Fibroblast of lung (primary cell): ENCODE data around the gene TTC33. TPM values are rescaled to one million over a fixed set of nuclear protein-coding genes. Genes with fewer than 3 reads are reported as not detected.

ENCODE experiments used
- DNase-seq, 2 donors: peaks; one replicate each; pipeline versions ENCODE4 v3.0.0 to v3.0.0-alpha.2; 2010; ENCODE audit warnings: low read depth in 2 of 2
- H2AFZ ChIP-seq: 2 replicates; pipeline ENCODE4 v1.5.1; 2012; ENCODE audit warnings: low read length, control low read depth, inconsistent platforms
- H3K27ac ChIP-seq: 2 replicates; pipeline ENCODE4 v1.5.1; 2011; ENCODE audit warnings: low read length, control low read depth; ENCODE audit not compliant: insufficient read depth
- H3K27me3 ChIP-seq: 2 replicates; pipeline ENCODE4 v1.5.1; 2011; ENCODE audit warnings: mild to moderate bottlenecking, low read length; ENCODE audit not compliant: control insufficient read depth, insufficient read depth
- H3K36me3 ChIP-seq: 2 replicates; pipeline ENCODE4 v1.5.1; 2011; ENCODE audit warnings: low read length; ENCODE audit not compliant: control insufficient read depth, insufficient read depth
- H3K4me1 ChIP-seq: 2 replicates; pipeline ENCODE4 v1.5.1; 2011; ENCODE audit warnings: low read length; ENCODE audit not compliant: control insufficient read depth, insufficient read depth; ENCODE audit errors: extremely low read depth
- H3K4me2 ChIP-seq: 2 replicates; pipeline ENCODE4 v1.5.1; 2011; ENCODE audit warnings: low read length, control low read depth; ENCODE audit not compliant: insufficient read depth; ENCODE audit errors: extremely low read depth
- H3K4me3 ChIP-seq, 4 experiments: fragments of 200-600 bp in 1 of 4; sonication (generic) in 1 of 4; replicated peaks in 1 of 4; 2 replicates each; pipeline ENCODE4 v1.5.1; 2011 to 2016; ENCODE audit warnings: low read length in 4 of 4, low read depth in 3 of 4, mild to moderate bottlenecking in 3 of 4, control low read depth in 2 of 4, inconsistent platforms in 1 of 4, mixed read lengths in 1 of 4; ENCODE audit not compliant: insufficient read depth in 1 of 4; ENCODE audit errors: control extremely low read depth in 1 of 4
- H3K79me2 ChIP-seq: 2 replicates; pipeline ENCODE4 v1.5.1; 2012; ENCODE audit warnings: mild to moderate bottlenecking, low read length, inconsistent platforms; ENCODE audit not compliant: control insufficient read depth, insufficient read depth
- H3K9ac ChIP-seq: 2 replicates; pipeline ENCODE4 v1.5.1; 2011; ENCODE audit warnings: mild to moderate bottlenecking, low read length, control low read depth; ENCODE audit not compliant: insufficient read depth
- H3K9me3 ChIP-seq: 2 replicates; pipeline ENCODE4 v1.5.1; 2012; ENCODE audit warnings: low read depth, low read length; ENCODE audit not compliant: control insufficient read depth, insufficient read depth
- H4K20me1 ChIP-seq: 2 replicates; pipeline ENCODE4 v1.5.1; 2011; ENCODE audit warnings: low read length; ENCODE audit not compliant: control insufficient read depth, insufficient read depth; ENCODE audit errors: extremely low read depth
- EZH2 ChIP-seq: IDR thresholded peaks from 2 replicates; pipeline ENCODE4 v1.5.1; 2012; ENCODE audit warnings: low read length, control low read depth, mild to moderate bottlenecking; ENCODE audit errors: missing control alignments
- polyA plus RNA-seq, 2 donors: library from polyadenylated mRNA; depleted of rRNA in 1 of 2; stranded (reverse) in 1 of 2; unstranded in 1 of 2; fragments of >200 nt; gene quantifications; 2 replicates each; pipeline ENCODE4 v1.2.1, GENCODE V29; 2011 to 2012; ENCODE audit warnings: missing spikeins in 1 of 2
- total RNA-seq: library from RNA; depleted of rRNA; stranded (reverse); fragments of >200 nt; gene quantifications from 2 replicates; pipeline ENCODE4 v1.2.1, GENCODE V29; 2014
- TF ChIP-seq, protein P1 (sequence below), 2 donors: IDR thresholded peaks in 1 of 2; conservative IDR thresholded peaks in 1 of 2; 1 replicate in 1 of 2; 2 replicates in 1 of 2; pipeline ENCODE4 v1.5.1; 2011 to 2012; ENCODE audit warnings: low read length in 2 of 2, control low read depth in 1 of 2, inconsistent platforms in 1 of 2, low read depth in 1 of 2, mild to moderate bottlenecking in 1 of 2

TTC33 gene
- total and polyA plus RNA-seq, 2 donors (not counting 1 experiment from before 2014, with no cell fraction given) = 8.7 to 16.3 TPM

DNA sequence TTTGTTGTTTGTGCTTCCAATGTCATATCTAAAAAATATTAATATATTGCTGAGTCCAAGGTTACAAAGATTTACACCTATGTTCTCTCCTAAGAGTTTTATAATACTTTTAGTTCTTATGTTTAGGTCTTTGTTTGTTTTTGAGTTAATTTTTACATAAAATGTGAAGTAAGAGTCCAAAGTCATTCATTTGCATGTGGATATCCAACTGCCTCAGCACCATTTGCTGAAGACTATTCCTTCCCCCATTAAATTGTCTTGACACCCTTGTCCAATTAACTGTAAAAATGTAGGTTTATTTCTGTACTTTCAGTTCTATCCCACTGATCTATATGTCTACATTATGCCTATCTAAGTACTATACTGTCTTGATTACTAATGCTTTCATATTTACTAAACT is 35.7 kb downstream of the TTC33 start:
- H2AFZ ChIP-seq = no peak overlapping the region
- H3K79me2 ChIP-seq = no peaks in the 10 kb centered on the region
- TF ChIP-seq, protein P1, sequence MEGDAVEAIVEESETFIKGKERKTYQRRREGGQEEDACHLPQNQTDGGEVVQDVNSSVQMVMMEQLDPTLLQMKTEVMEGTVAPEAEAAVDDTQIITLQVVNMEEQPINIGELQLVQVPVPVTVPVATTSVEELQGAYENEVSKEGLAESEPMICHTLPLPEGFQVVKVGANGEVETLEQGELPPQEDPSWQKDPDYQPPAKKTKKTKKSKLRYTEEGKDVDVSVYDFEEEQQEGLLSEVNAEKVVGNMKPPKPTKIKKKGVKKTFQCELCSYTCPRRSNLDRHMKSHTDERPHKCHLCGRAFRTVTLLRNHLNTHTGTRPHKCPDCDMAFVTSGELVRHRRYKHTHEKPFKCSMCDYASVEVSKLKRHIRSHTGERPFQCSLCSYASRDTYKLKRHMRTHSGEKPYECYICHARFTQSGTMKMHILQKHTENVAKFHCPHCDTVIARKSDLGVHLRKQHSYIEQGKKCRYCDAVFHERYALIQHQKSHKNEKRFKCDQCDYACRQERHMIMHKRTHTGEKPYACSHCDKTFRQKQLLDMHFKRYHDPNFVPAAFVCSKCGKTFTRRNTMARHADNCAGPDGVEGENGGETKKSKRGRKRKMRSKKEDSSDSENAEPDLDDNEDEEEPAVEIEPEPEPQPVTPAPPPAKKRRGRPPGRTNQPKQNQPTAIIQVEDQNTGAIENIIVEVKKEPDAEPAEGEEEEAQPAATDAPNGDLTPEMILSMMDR (conservative IDR thresholded peaks at IDR 0.05 in 1 of 2, IDR thresholded peaks at IDR 0.05 in 1 of 2; ENCODE audit: low read depth in 1 of 2, low read length in 2 of 2) = no peak
- no peak for TF ChIP-seq EZH2
- no peaks in the 10 kb centered on the region for H3K4me1 ChIP-seq
- no peaks in the 10 kb centered on the region for H3K36me3 ChIP-seq
- H3K27me3 ChIP-seq = no peaks in the 10 kb centered on the region
- H3K4me3 ChIP-seq = no peak overlapping the region
- H4K20me1 ChIP-seq = no peaks in the 10 kb centered on the region
- no peak overlapping the region for H3K27ac ChIP-seq
- H3K9ac ChIP-seq = no peak overlapping the region
- no peak overlapping the region for H3K4me2 ChIP-seq
- H3K9me3 ChIP-seq = no peaks in the 10 kb centered on the region
- DNase-seq = no peak

DNA sequence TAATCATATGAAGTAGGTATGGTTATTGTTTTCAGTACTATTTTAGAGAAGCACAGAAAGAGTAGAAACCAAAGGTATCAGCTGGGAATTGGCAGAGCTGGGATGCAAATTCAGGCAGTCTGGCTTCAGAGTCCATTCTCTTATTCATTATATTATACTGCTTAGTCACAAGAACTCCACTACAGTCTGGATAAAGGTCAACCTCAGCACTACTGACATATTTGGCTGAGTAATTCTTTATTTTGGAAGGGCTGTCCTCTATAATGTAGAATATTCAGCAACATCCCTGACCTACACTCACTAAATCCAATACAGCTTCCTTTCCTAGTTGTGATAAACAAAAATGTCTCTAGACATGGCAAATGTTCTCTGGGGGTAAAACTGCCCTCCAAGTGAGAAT is 38.5 kb downstream of the TTC33 start:
- Histone ChIP-seq H3K4me3 (no peak overlapping the region), H3K9me3 (no peaks in the 10 kb centered on the region), H3K27me3 (no peaks in the 10 kb centered on the region), H4K20me1 (no peaks in the 10 kb centered on the region), H3K27ac (no peak overlapping the region), H3K9ac (no peak overlapping the region), H3K4me1 (no peaks in the 10 kb centered on the region), H3K4me2 (no peak overlapping the region), H3K79me2 (no peaks in the 10 kb centered on the region), H3K36me3 (no peaks in the 10 kb centered on the region), H2AFZ (no peak overlapping the region)
- TF ChIP-seq, protein P1 (conservative IDR thresholded peaks at IDR 0.05 in 1 of 2, IDR thresholded peaks at IDR 0.05 in 1 of 2; ENCODE audit: low read depth in 1 of 2, low read length in 2 of 2) = no peak
- TF ChIP-seq EZH2 = no peak
- peak; percentile 78 for DNase-seq

DNA sequence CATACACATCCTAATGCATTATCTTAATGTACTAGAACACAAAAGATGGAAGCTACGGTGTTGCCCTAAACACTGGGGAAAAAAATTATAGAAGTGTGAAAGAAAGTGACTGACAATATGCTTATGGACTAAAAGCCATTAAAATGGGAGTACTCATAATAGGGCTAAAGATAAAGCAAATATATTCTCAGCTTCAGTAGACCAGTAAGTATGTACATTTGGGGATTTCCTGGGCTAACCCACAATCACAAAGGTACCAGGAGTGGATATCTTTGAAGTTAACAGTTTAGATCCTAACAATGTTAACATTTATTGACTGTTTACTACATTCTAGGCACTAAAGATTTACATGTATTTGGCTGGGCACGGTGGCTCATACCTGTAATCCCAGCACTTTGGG is 39.2 kb downstream of the TTC33 start:
- Histone ChIP-seq H2AFZ (no peak overlapping the region), H3K36me3 (no peaks in the 10 kb centered on the region), H3K4me1 (no peaks in the 10 kb centered on the region), H3K9ac (no peak overlapping the region), H3K27ac (no peak overlapping the region), H3K27me3 (no peaks in the 10 kb centered on the region), H3K4me2 (no peak overlapping the region), H3K9me3 (no peaks in the 10 kb centered on the region), H3K79me2 (no peaks in the 10 kb centered on the region), H3K4me3 (no peak overlapping the region), H4K20me1 (no peaks in the 10 kb centered on the region)
- TF ChIP-seq, protein P1 (conservative IDR thresholded peaks at IDR 0.05 in 1 of 2, IDR thresholded peaks at IDR 0.05 in 1 of 2; ENCODE audit: low read depth in 1 of 2, low read length in 2 of 2) = no peak
- TF ChIP-seq EZH2 = no peak
- DNase-seq = no peak
